SU-DHL-6 (cell line): ENCODE results near the gene ST6GAL1.

ENCODE experiments used
- EZH2phosphoT487 ChIP-seq: fragments of 200-600 bp; sonication (generic), shearing (Covaris generic); conservative IDR thresholded peaks from 2 replicates; pipeline ENCODE4 v1.6.1; 2018; ENCODE audit warnings: mild to moderate bottlenecking, antibody characterized with exemption, low read length, moderate library complexity, mixed read lengths
- TF ChIP-seq, protein P1 (sequence below): fragments of 200-600 bp; sonication (generic); IDR thresholded peaks from one replicate; pipeline ENCODE4 v1.5.1; 2017; ENCODE audit warnings: antibody characterized with exemption, mild to moderate bottlenecking, low read length, moderate library complexity; ENCODE audit not compliant: insufficient read depth, poor library complexity, severe bottlenecking

GRCh38 chr3:187077085-187077484 is 146.8 kb downstream of the ST6GAL1 start:
- TF ChIP-seq, protein P1, sequence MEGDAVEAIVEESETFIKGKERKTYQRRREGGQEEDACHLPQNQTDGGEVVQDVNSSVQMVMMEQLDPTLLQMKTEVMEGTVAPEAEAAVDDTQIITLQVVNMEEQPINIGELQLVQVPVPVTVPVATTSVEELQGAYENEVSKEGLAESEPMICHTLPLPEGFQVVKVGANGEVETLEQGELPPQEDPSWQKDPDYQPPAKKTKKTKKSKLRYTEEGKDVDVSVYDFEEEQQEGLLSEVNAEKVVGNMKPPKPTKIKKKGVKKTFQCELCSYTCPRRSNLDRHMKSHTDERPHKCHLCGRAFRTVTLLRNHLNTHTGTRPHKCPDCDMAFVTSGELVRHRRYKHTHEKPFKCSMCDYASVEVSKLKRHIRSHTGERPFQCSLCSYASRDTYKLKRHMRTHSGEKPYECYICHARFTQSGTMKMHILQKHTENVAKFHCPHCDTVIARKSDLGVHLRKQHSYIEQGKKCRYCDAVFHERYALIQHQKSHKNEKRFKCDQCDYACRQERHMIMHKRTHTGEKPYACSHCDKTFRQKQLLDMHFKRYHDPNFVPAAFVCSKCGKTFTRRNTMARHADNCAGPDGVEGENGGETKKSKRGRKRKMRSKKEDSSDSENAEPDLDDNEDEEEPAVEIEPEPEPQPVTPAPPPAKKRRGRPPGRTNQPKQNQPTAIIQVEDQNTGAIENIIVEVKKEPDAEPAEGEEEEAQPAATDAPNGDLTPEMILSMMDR: no peak
- TF ChIP-seq EZH2phosphoT487: no peak
